ENCODE data around the gene SORCS1.

The SORCS1 gene

DNA sequence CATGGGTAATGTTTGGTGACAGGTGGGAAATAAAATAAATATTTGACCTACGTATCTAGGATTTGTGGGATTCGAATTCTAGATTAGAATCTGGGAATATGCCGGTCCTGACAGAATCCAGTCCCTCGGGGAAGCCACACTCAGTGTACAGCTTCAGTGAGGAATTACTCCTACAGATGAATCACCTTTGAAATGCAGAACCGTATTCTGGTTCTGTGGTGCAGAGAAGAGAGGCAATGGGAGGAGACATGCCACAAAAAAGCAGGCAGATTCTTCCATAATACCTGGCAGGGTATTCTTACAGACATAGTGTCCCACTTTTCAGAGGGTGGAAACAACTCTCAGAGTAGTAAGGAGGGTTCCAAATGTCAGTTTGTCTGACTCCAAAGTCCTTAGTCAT is 286.9 kb downstream of the SORCS1 start:
- no peak for DNase-seq

DNA sequence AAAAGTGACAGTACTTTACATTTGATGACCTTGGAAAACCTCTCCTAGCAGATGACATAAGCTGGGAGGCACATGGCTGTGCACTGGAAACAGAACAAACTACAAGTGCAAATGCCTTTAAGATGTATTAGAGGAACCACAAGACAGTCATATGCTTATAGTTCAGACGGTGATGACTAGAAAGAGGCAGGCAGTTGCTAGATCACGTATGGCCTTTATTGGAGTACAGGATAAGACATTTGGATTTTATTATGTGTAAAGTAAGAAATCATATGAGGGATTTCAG is 290.0 kb downstream of the SORCS1 start:
- no peak for DNase-seq

DNA sequence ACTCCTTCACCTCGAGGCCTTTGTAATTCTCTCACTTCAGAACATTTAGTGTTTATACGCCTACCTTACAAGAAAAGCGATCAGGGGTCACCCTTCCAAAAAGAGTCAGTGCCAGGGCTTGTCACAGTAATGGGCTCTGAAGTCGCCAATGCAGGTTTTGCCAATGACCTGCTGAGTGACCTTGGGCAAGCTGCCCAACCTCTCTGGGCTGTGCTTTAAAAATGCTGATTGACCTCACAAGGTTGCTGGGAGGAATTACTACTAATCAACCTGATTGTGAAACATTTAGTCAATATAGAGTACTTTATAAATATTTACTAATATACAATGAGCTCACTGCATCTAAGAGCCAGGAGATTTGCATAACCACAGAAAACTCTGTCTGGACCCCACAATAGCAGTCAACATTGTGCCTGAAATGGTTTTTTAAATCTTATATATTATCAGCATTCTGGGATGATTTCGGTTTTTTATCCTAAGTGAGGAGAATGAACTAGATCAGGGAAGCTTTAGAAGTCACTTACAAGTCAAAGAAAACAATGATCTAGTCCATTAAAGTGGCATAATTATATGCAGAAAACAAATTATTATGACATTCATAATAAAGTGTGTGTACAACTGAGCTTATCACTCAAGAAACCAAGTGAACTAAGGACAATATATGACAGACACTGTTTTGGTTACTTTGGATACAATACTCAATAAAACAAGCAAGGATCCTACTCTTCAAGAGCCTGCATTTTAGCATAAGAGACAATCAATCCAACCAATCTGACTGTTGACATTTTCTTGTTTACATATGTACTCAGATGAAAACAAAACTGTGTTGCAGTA is 290.5 kb downstream of the SORCS1 start:
- DNase-seq: no peak

DNA sequence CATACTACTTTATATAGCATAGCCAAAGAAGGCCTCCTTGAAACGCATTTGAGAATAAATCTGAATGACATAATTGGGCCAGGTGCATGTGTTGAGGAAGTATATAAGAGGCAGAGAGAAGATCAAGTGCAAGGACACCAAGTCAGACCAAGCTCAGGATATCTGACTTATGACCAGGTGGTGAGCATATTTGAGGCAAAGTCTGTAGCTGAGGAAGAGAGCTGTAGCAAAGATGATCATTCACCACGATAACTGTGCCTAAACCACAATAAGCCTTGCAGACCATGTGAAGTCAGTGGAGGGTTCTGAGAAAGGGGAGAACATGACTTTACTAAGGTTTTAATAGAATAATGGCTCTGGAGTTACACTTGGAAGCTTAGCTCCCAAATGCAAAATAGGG is 292.3 kb downstream of the SORCS1 start:
- no peak for DNase-seq

DNA sequence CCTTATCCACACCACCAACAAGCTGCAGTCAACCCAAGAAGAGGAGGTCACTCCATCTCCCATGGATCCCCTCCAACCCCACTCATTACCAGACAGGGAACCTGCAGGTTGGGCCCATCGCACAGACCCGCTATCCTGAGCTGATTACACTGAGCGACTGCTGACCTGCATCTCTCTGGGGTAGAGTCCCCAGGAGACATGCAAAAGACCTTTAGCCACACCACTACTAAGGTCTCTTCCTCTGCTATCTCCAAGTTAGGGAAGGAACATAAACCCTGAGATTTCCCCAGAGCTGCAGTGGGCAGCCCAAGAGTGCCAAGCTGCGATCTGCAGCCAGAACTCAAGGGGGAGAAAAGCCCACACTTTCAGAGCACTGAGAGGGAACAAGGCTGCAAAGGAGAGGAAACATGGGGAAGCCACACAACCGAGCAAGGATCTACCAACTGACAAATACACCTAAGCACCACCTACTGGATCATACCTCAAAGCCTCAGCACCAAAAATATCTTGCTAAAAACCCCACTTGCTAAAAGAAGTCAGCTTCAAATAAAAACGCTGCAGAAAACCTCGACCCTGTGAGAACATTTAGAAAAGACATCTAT is 298.2 kb downstream of the SORCS1 start:
- DNase-seq: no peak

DNA sequence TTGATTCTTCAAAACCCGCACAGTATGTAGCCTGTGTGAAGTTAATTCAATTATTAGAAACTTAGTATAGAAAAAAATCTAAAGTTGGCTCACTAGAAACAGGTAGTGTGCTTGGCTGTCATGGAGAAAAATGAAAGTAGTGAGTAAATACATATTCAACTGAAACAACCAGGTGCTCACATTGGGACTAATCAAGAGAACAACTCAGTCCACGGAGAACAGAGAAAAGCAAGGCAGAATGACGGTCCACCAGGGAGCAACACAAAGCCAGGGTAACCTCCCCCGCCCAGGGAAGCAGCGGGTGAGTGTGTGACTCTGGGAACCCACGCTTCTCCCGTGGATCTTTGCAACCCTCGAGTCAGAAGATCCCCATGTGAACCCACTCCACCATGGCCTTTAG is 300.5 kb downstream of the SORCS1 start:
- DNase-seq: no peak

DNA sequence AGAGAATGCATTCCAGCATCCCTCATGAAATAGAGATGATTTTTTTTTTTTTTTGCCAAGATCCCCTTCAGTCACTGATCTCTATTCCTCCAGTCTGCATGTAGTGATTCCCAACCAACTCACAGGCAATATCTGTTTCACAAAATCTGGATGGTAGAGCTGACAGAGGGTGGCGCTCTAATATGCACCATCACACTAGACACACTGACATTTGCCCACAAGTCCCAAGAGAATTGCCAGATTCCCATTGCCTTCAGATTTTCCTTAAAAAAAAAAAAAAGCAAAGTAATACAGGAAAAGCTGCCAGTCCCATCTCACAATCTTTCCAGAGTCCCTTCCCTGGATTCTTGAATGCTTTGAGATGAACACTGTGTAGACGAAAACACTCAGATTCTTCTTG is 301.0 kb downstream of the SORCS1 start:
- DNase-seq: no peak

DNA sequence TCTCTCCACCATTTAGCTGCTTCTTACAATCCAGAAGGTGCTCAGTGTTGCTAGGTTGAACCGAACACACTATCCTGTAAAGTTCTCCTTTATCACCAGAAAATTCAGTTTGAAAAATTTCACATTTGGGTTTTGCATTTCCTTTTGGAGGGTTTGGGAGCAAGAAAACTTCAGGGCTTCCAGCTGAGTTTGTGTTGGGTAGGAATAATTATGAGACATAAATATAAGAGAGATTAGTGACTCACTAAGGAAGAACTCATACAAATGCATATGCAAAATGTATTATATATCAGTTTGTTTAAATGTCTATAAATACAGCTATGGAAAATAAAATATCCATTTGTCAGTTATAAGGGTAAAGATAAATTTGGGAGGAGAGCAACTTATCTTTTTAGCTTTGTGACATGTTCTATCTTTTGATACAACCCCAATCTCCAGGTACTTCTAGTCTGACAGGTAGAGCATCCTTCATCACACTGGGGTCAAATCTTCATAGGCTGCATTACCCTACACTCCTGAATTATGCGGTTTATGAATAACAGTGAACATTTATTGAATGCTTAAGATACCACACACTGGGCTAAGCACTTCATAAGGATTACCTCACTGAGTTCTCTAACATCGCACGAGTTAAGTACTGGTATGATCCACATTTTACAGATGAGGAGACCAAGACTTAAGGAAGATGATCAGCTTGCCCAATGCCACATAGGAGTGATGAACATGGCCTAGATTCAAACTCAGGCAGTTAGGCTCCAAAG is 304.4 kb downstream of the SORCS1 start:
- no peak for DNase-seq

DNA sequence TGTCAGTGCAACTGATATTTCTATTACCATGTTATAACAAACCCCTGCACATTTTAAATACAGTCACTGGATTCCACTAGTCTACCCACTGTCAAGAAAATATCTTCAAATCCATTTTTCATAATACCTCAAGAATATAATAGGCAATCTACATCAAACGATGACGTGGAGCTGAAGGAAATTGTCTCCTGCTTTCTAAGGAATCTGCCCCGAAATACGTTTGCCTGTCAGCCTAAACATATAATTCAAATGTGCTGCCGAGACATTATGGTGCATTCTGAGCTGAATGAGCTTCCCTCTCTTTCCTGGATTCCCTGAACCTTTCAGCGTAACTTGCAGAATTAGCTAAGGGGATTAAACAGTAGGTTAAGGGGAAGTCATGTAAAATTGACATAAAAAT is 306.8 kb downstream of the SORCS1 start:
- no peak for DNase-seq

DNA sequence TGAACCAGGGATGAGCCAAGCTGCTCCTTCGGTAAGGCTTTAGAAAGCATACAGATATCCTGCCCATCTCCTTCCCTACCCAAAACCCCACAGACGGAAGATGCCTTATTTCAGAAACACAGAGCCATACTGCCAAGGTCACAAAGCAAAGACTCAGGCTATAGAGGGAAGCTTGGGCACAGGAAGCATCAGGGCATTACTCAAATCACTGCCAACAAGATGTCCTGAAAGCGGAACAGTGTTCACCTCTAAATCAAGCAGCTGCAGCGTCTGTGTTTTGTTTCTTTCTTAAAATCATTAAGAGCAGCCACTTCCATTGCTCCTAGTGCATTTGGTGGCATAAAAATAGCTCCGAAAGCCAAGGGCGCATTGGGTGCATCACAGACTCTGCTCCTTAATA is 307.3 kb downstream of the SORCS1 start:
- no peak for DNase-seq

DNA sequence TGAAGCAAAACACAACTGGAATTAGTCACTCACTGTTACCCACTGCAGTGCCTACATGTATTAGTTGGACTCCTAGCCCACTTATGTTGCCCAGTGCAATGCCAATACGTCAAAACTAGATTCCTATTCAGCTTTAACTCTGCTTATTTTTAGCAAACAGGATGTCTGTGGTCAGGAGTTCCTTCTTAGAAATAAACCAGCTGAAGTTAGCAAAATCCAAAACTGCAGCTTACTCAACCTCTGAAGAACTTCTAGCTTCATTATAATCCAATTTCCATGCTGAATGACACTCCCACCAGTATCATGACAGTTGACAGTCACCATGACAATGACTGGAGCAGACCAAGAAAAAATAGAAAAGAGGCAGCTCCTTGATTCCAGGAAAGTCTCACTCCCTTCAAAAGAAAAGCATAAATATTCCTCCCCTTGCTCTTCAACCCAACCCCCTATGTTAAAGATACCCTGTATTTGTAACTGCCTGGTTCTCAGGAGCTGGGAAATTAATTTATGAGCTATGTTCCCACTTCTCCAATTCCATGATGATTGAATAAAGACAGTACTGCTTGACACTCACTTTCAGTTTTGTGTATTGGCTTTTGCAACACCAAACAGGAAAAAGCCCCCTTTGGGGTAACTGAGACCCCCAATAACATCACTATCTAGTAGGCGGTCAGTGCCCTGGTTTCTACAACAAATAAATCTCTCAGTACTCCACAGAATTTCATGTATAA is 327.4 kb downstream of the SORCS1 start:
- DNase-seq: peak; percentile 4

DNA sequence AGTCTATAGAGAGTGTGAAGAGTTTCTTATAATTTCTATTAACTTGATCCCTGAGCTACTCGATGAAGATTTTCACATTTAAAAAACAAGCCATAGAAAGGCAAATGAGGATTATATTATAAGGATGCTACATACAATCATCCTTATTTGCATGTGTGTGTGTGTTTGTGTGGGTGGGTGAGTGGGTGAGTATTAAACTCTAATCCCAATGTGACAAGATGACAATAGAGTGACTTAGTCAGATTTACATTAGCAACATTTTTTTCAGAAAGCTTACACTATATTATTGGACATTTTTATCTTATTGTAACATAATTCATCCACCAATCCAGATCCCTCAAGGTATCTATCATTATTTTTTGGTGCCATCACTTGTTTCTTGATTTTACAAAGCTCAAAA is 331.7 kb downstream of the SORCS1 start:
- DNase-seq: no peak

DNA sequence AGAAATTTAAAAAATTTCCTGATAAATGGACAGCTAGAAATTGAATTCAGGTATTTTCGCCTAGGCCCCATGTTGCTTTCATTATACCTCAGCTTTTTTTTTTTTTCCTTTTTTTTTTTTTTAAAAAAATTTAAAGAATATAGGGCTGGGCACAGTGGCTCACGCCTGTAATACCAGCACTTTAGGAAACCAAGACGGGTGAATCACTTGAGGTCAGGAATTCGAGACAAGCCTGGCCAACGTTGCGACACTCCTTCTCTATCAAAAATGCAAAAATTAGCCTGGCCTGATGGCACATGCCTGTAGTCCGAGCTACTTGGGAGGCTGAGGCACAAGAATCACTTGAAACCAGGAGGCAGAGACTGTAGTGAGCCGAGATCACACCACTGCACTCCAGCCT is 334.0 kb downstream of the SORCS1 start:
- no peak for DNase-seq

DNA sequence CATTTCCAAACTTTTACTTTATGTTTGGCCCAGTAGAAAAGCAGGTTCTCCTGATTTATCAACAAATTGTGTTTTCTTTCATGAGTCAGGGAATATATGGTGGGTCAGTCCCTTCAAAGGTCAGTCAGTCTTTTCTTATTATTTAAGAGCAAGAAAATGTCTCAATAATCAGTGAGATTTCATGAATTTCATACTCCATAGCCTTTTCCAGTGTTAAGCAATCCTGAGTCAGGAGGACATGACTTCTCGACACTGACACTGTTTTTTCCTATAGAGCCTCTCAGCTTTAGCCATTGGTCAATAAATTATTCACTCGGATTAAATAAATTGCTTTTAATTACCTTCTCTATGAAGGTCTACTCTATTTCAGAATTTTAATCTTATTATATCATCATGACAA is 334.5 kb downstream of the SORCS1 start:
- no peak for DNase-seq

DNA sequence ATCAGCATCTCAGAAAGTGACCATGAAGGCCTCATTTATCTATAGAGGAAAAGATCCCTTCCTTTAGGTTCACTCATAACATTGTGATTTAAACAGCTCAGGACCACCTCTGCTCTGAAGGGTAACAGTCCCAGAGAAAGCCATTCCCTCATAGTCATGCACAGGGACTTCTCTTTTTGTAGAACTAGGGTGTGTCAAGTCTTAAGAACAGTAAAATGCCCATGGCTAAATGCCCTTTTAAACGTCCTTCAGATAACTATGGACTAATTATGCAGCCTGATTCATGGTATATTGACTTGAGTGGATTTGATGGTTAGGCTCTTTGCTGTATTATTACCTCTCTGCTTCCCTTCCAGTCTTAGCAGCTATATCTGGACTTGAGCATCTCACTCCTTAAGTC is 337.8 kb downstream of the SORCS1 start:
- DNase-seq: no peak

DNA sequence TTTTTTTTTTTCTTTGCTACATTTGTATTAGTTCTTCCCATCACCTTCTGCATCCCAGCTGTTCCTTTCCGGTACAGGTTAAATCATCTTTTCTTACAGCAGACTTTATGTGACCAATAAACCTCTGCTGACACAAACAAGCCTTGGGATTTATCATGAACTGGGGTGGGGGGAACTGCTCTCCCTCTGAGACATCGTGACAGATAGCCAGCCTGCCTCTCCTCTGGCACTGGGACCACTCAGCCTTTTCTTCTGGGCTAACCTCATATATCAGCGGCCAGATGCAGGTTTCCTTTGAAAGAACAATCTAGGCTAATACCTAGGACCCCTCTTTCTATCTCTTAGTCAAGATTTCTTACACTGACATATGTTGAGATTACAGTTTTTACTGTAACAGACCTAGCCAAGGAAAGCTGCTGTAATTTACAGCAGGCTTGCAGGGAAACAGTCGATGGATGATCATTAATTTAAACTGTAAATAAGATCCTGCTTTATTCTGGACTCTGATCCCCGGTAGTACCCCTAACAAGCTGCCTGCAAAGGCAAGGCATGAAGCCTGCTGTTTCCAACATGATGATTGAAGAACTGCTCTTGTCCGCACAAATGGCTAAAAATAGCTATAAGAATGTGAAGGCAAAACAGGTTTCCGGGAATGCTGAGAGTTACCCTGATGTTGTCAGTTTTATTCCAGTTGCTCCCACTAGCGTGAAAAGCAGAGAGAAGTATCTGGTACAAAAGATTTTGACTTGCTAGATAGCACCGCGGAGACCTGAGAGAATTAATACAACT is 338.7 kb downstream of the SORCS1 start:
- no peak for DNase-seq

DNA sequence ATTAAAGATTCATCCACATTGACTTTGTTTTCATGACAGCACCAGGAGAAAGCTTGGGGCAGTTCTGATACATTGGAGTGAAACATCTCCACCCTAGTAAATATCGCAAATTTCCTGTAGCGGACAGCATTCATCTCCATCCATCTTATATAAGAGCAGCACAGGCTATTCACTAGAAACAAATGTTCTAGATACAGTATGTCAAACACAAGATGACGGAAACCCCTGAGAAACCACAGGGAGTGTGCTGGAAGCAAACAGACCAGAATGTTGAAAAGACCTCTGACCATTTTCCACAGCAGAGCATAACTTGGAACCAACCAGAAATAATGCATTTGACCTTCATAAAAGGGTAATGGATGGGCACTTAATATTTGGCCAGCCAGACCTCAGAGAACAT is 343.9 kb downstream of the SORCS1 start:
- no peak for DNase-seq

DNA sequence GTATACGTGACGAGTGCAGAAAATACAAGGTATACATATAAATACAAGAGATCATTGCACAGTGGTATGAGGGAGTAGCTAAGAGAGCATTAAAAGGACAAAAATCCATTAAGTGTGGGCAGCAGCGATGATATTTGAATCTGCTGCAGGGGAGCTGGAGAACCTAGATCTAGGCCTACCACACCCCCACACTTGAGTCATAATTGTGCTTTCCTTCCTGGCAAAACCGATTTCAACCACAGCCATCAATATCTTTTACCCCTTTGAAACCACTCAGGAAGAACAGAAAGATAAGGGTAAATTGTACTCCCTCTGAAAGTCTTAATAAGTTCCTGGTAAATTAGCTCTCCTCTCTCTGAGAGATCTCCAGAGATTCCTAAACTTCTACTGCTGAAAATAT is 345.0 kb downstream of the SORCS1 start:
- DNase-seq: no peak

DNA sequence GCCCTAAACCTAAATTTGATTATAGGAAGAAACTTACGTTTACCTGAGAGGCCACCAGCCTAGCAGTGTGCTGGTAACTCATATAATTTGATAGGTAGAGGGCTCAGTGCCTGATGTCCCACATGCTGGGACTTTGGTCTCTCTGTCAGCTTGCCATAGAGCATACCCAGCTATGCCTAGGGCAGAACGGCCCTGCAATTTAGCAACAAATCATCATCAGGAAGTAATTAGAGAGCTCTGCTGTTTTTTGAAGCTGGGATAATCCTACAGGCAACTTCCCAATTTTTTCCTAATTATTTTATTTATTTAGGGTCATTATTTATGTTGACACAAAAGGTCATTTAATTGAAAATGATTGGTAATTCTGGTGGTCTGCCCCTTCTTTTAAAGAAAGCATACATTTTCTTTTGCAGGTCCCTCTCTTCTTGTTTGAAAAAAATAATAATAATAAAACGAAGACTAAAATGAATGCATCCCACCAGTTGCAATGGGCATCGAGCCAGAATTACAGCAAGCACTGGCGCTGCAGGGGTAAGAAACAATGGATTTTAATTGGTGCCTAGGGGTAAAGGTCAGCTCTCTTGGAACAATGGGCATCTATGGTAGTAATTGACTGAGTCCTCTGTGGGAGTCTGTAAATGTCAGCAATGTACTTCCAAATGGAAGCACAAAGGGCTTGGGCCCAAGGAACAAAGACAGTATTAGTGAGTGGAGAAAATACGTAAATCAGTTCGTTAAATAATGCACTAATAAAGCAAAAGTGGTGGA is 348.0 kb downstream of the SORCS1 start:
- DNase-seq: no peak

DNA sequence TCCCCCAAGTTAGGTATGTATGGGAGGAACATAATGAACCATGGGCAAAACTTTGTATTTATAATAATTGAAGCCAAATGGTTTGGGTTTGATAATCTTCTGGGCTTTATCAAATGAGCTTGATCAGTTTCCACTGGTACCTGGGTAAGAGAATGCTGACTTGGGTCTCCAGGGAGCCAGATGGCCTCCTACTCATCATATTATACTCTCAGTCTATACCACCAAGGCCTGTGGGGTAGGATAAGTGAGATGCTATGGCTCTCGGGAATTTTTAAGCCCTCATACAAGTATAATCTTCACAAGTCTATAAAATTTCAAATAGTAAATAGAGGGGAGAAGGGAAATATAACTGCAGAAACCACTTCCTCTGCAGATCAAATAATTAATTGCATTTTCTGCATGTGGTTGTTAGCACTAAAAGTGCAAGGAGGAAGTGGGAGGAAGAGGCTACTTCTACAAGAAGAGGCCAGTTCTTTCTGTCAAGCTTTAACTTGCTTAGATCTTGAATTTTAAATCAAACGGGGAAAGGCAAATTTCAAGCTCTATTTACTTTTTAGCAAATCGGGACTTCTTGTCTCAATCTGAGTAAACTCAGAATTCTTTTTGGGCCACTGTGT is 349.0 kb downstream of the SORCS1 start:
- DNase-seq: no peak

DNA sequence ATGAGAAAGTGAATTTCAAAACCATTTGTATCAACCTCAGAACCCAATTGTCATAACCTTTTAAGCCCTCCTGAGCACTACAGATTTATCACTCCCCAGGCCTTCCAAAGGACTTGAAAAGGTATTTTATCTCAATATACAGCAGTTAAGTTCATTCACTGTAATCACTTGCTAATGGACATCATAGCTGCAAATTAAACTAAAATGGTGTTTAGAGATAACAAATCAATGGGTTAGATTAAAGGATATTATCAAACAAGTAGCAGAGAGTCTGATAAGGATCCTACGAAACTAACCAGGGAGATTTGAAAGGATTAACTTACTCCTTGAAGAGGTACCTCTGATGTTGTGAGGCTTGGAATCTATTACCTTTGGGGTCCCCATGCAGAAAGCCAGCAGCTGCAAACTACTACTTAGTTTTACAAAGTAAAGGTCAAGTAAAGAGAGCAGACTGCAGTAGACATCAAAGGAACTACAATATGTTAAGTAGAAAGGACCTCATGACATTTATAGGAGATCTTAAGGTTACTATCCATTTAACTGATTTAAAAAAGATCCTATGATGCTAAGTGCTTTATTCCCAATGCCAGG is 359.4 kb downstream of the SORCS1 start:
- DNase-seq: no peak

Data from fibroblast of skin of back (primary cell).